Brain microvascular endothelial cell (primary cell): Measurements from ENCODE around the gene CDON.
A peak's percentile ranks its signal among the peaks of the same experiment; 100 is the strongest.

Experiments used
- DNase-seq: peaks from one replicate; pipeline ENCODE4 v3.0.0-alpha.2; 2020
- H3K27ac ChIP-seq: fragments of 250-450 bp; sonication (Bioruptor Pico); 2 replicates; pipeline ENCODE4 v1.5.1; 2020; ENCODE audit warnings: mild to moderate bottlenecking, moderate library complexity
- H3K27me3 ChIP-seq: fragments of 250-450 bp; sonication (Bioruptor Pico); replicated peaks from 2 replicates; pipeline ENCODE4 v1.5.1; 2020; ENCODE audit warnings: mild to moderate bottlenecking
- H3K36me3 ChIP-seq: fragments of 250-450 bp; sonication (Bioruptor Pico); replicated peaks from 2 replicates; pipeline ENCODE4 v1.5.1; 2020; ENCODE audit warnings: mild to moderate bottlenecking
- H3K4me3 ChIP-seq: 2 replicates; pipeline ENCODE4 v1.5.1; 2011; ENCODE audit warnings: low read depth, mild to moderate bottlenecking, control low read depth, low read length, moderate library complexity
- CTCF ChIP-seq: IDR thresholded peaks from 2 replicates; pipeline ENCODE4 v1.5.1; 2011; ENCODE audit warnings: low read depth, mild to moderate bottlenecking, moderate library complexity, low read length, control low read depth, inconsistent platforms; ENCODE audit errors: missing control alignments
- in situ Hi-C: cut with HindIII; loops from 2 replicates; pipeline ENCODE4 v1.10.0; 2017; ENCODE audit warnings: low sequenced_read_pairs, low pct_ligation_motif_present

Gene CDON

GRCh38 chr11:125944350-125945010 lies 118.2 kb downstream of the CDON start:
- Histone ChIP-seq H3K27ac (no peak overlapping the region), H3K4me3 (no peak overlapping the region), H3K27me3 (no peaks in the 10 kb centered on the region), H3K36me3 (no peaks in the 10 kb centered on the region)
- in situ Hi-C loops: loop anchor here (25.0 kb wide), 1 partner anchor 243 kb away; no protein-coding TSS in a partner anchor
- no peak for DNase-seq
- no peak for TF ChIP-seq CTCF

DNA sequence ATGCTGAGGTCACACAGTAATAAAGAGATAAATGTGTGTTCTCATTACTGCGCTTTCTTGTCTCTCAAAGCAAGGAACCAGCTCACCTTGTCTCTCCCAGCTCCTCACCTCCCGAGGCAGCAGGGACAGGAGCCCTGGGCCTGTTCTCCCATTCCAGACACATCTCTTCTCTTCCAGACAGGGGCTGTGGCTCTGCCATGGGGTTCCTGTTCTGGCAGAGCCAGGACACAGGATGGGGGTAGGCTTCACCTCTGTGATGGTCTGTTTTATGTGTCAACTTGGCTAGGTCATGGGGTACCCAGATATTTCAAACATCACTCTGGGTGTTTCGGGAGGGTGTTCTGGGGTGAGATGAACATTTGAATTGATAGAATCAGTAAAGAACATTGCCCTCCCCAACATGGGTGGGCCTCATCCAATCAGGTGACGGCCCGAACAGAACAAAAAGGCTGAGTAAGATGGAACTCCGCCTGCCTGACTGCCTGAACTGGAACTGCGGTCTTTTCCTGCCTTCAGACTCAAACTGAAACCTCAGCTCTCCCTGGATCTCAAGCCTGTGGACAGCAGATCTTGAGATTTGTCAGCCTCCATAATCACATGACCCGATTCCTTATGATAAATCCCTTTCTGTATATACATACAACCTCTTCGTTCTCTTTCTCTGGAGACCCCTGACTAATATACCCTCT lies 118.9 kb downstream of the CDON start:
- no peak overlapping the region for H3K4me3 ChIP-seq
- H3K27ac ChIP-seq: no peak overlapping the region
- H3K27me3 ChIP-seq: no peaks in the 10 kb centered on the region
- DNase-seq: no peak
- no peaks in the 10 kb centered on the region for H3K36me3 ChIP-seq
- TF ChIP-seq CTCF: no peak
- in situ Hi-C loops: loop anchor here (25.0 kb wide), 1 partner anchor 243 kb away; no protein-coding TSS in a partner anchor

DNA sequence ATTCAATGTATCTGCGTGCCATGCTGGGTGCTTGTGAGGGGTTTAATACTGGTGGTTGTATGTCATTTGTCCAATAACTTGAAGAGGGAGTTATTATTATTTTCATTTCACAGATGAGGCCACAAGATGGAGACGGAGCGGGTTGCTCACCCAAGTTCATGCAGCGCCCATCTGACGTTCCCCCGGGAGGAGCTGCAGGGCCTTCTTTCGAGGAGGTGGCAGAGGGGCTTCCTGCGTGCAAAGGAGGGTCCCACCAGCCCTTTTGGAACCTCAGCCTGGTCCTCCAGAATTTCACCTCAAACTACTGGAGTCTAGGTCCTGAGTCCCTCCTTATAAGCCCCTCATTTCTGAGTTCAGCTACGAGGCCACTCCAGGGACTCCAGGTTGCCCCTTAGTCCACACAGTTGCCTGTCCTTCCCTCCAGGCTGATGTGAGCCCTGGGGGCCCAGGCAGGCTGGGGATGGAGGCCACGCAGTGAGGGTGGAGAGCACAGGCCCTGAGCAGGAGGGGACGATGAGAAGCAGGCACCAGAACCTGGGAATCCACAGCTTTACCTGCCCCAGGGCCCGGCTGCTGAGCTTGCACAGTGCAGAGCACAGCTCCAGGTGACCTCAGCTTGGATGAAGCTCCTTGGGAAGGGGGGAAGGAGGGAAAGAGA lies 119.8 kb downstream of the CDON start:
- in situ Hi-C loops: loop anchor here (25.0 kb wide), 1 partner anchor 244 kb away; no protein-coding TSS in a partner anchor
- no peak for DNase-seq
- no peaks in the 10 kb centered on the region for H3K27me3 ChIP-seq
- TF ChIP-seq CTCF: no peak
- H3K4me3 ChIP-seq: no peak overlapping the region
- H3K36me3 ChIP-seq: no peaks in the 10 kb centered on the region
- no peak overlapping the region for H3K27ac ChIP-seq

GRCh38 chr11:125941619-125942611 lies 120.8 kb downstream of the CDON start:
- TF ChIP-seq CTCF: peak; percentile 90
- Histone ChIP-seq H3K27me3 (no peaks in the 10 kb centered on the region), H3K4me3 (no peak overlapping the region), H3K27ac (no peak overlapping the region), H3K36me3 (no peaks in the 10 kb centered on the region)
- no peak for DNase-seq
- in situ Hi-C loops: loop anchor here (25.0 kb wide), 1 partner anchor 245 kb away; no protein-coding TSS in a partner anchor

- in situ Hi-C loops: loop anchor here (25.0 kb wide), 1 partner anchor 246 kb away; no protein-coding TSS in a partner anchor
- Histone ChIP-seq H3K4me3 (no peak overlapping the region), H3K27ac (no peak overlapping the region), H3K36me3 (no peaks in the 10 kb centered on the region), H3K27me3 (no peaks in the 10 kb centered on the region)
- TF ChIP-seq CTCF: no peak
- DNase-seq: no peak
Observed at GRCh38 chr11:125941267-125941618, 121.4 kb downstream of the CDON start.
